ENCODE data around the gene P4HA3. TPM values are rescaled to one million over a fixed set of nuclear protein-coding genes. Genes with fewer than 3 reads are reported as not detected.

Gene P4HA3
- polyA plus RNA-seq, 1 experiment, result 14.1 TPM

- ChIA-PET POLR2A (no interaction called here), CTCF (interaction anchor here (12.9 kb wide), 1 partner anchor 197 kb away, joined by 300 read pairs; no protein-coding TSS in a partner anchor)
- Histone ChIP-seq H3K27me3 (ENCODE audit: control insufficient read depth, insufficient read depth, low read length) (no peaks in the 10 kb centered on the region), H3K36me3 (ENCODE audit: control insufficient read depth, insufficient read depth, low read length) (peaks cover 24% of the 10 kb centered on the region), H3K4me3 (ENCODE audit: low read depth, low read length) (no peak overlapping the region)
- TF ChIP-seq CTCF (IDR thresholded peaks at IDR 0.05; ENCODE audit: insufficient read depth, low read depth, low read length), result no peak
- DNase-seq (ENCODE audit: low read depth), result no peak
These were observed 61.9 kb downstream of the P4HA3 start for GRCh38 chr11:74249496-74249895.

GRCh38 chr11:74248469-74248868 lies 63.0 kb downstream of the P4HA3 start:
- no peak for DNase-seq (ENCODE audit: low read depth)
- no peak for TF ChIP-seq CTCF (IDR thresholded peaks at IDR 0.05; ENCODE audit: insufficient read depth, low read depth, low read length)
- ChIA-PET POLR2A (no interaction called here), CTCF (interaction anchor here (1.2 kb wide), 1 partner anchor 10 kb away, joined by 3 read pairs; no protein-coding TSS in a partner anchor)
- Histone ChIP-seq H3K27me3 (ENCODE audit: control insufficient read depth, insufficient read depth, low read length) (no peaks in the 10 kb centered on the region), H3K4me3 (ENCODE audit: low read depth, low read length) (no peak overlapping the region), H3K36me3 (ENCODE audit: control insufficient read depth, insufficient read depth, low read length) (peaks cover 20% of the 10 kb centered on the region)

GRCh38 chr11:74238243-74238642 lies 73.2 kb downstream of the P4HA3 start:
- ChIA-PET CTCF (interaction anchor here (1.6 kb wide), 1 partner anchor 17 kb away, joined by 5 read pairs; no protein-coding TSS in a partner anchor), POLR2A (no interaction called here)
- Histone ChIP-seq H3K27me3 (ENCODE audit: control insufficient read depth, insufficient read depth, low read length) (no peaks in the 10 kb centered on the region), H3K36me3 (ENCODE audit: control insufficient read depth, insufficient read depth, low read length) (peaks cover 9% of the 10 kb centered on the region), H3K4me3 (ENCODE audit: low read depth, low read length) (no peak overlapping the region)
- no peak for TF ChIP-seq CTCF (IDR thresholded peaks at IDR 0.05; ENCODE audit: insufficient read depth, low read depth, low read length)
- no peak for DNase-seq (ENCODE audit: low read depth)

DNA sequence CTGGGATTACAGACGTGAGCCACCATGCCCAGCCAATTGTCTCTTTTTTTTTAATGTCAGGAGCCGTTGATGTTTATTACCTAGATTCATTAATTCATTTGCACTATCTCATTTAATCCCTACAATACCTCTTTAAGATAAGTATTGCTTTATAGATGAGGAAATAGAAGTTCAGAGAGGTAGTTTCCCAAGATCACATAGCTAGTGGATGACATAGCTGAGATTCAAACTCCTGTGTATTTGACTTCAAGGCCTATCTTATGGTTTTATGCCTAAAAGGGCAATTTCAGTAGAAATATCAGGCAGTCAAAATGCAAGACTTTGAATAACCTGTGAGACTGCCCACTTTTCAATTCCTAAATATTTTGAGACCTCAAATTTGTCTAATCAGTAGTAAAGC lies 73.9 kb downstream of the P4HA3 start:
- ChIA-PET POLR2A (no interaction called here), CTCF (interaction anchor here (1.6 kb wide), 1 partner anchor 18 kb away, joined by 5 read pairs; no protein-coding TSS in a partner anchor)
- Histone ChIP-seq H3K27me3 (ENCODE audit: control insufficient read depth, insufficient read depth, low read length) (no peaks in the 10 kb centered on the region), H3K4me3 (ENCODE audit: low read depth, low read length) (no peak overlapping the region), H3K36me3 (ENCODE audit: control insufficient read depth, insufficient read depth, low read length) (peaks cover 9% of the 10 kb centered on the region)
- no peak for TF ChIP-seq CTCF (IDR thresholded peaks at IDR 0.05; ENCODE audit: insufficient read depth, low read depth, low read length)
- DNase-seq (ENCODE audit: low read depth), result no peak

DNA sequence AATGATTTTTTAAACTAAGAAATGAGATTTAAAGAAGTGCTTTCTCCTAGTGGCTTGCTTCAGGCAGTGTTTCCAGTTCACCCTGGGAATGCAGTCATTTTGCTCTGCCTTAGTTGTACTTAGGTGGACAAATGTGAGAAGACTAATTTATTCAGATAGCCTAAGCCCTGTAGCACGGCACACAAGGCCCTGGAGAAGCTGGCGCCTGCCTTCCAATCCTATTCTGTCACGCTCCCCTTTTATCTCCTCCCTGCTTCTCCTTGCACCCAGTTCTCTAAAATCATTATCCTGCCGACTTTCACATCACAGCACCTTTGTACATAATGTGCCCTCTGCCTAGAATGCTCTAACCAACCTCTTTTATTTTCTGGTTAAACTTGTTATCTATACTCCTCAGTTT lies 76.3 kb downstream of the P4HA3 start:
- ChIA-PET CTCF (no interaction called here), POLR2A (no interaction called here)
- TF ChIP-seq CTCF (IDR thresholded peaks at IDR 0.05; ENCODE audit: insufficient read depth, low read depth, low read length), result no peak
- Histone ChIP-seq H3K4me3 (ENCODE audit: low read depth, low read length) (no peak overlapping the region), H3K27me3 (ENCODE audit: control insufficient read depth, insufficient read depth, low read length) (no peaks in the 10 kb centered on the region), H3K36me3 (ENCODE audit: control insufficient read depth, insufficient read depth, low read length) (peaks cover 9% of the 10 kb centered on the region)
- DNase-seq (ENCODE audit: low read depth), result no peak

Data from BJ (cell line).